C4-2B (cell line): ENCODE data around the gene COQ2.

Experiments
- CTCF ChIP-seq: fragments of 450-650 bp; conservative IDR thresholded peaks from 2 replicates; pipeline ENCODE4 v1.5.1; 2017; ENCODE audit warnings: mild to moderate bottlenecking
- ZFX ChIP-seq: fragments of 450-650 bp; IDR thresholded peaks from 2 replicates; pipeline ENCODE4 v1.6.1; 2017

GRCh38 chr4:83255584-83255983 lies 29.0 kb downstream of the COQ2 start:
- no peak for TF ChIP-seq CTCF
- TF ChIP-seq ZFX: no peak
